VCaP (cell line): Measurements from ENCODE around the gene ATP8A1.

Experiments used
- H3K27ac ChIP-seq: fragments of 450-650 bp; 2 replicates; pipeline ENCODE4 v1.5.1; 2017
- CTCF ChIP-seq: fragments of 450-650 bp; conservative IDR thresholded peaks from 2 replicates; pipeline ENCODE4 v1.5.1; 2017; ENCODE audit warnings: mild to moderate bottlenecking, moderate library complexity

The ATP8A1 gene

GRCh38 chr4:42655921-42656678, 805 bp downstream of the ATP8A1 start:
- H3K27ac ChIP-seq, result peak overlapping the region; percentile 98
- no peak for TF ChIP-seq CTCF

GRCh38 chr4:42655269-42655637, 1.7 kb downstream of the ATP8A1 start:
- TF ChIP-seq CTCF, result no peak
- peak overlapping the region; percentile 98 for H3K27ac ChIP-seq

- TF ChIP-seq CTCF, result no peak
- peak overlapping the region; percentile 98 for H3K27ac ChIP-seq
Measured at GRCh38 chr4:42654631-42655268, 2.2 kb downstream of the ATP8A1 start.

- peak overlapping the region; percentile 98 for H3K27ac ChIP-seq
- no peak for TF ChIP-seq CTCF
Measured at GRCh38 chr4:42653626-42654560, 3.0 kb downstream of the ATP8A1 start.

DNA sequence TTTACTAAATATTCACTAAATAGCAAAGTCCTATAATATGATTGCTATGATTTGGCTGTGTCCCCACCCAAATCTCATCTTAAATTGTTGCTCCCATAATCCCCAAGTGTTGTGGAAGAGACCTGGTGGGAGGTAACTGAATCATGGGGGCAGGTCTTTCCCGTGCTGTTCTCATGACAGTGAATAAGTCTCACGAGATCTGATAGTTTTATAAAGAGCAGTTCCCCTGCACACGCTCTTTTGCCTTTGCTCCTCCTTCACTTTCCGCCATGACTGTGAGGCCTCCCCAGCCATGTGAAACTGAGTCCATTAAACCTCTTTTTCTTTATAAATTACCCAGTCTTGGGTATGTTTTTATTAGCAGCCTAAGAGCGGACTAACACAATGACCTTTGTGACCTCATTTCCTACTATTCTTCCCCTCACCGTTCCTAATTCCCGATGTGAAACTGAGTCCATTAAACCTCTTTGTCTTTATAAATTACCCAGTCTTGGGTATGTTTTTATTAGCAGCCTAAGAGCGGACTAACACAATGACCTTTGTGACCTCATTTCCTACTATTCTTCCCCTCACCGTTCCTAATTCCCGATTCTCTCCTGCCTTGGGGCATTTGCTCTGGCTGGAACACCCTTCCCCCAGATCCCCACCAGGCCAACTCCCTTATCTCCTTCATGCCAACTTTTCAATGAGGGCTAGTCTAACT, 4.2 kb downstream of the ATP8A1 start:
- H3K27ac ChIP-seq, result peak overlapping the region; percentile 98

- no peak overlapping the region for H3K27ac ChIP-seq
- TF ChIP-seq CTCF, result no peak
Measured at GRCh38 chr4:42649870-42650269, 7.0 kb downstream of the ATP8A1 start.

DNA sequence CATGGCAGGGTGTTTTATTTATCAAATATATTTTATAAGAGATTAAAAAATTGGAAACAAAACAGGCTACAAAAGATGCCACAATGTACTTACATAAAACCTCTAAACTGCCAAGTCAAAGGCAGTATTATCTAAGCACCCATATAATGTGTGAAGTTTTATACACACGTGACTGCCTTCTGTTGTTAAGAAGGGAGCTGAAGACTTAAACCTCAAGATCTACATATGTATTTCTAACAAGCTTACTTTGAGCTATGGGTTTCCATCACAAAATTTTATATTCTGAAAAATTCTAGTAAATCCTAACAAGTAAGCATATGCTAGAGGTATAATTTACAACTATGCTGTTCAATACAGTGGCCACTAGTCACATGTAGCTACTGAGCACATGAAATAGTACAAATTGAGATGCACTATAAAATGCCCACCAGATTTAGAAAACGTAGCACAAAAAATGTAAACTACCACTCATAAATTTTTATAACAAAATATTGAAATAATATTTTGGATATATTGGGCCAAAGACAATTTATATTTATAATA, 9.8 kb downstream of the ATP8A1 start:
- no peak overlapping the region for H3K27ac ChIP-seq
- no peak for TF ChIP-seq CTCF
